HG03139 (cell line): ENCODE results near the gene ASTL.

Source experiments
- ATAC-seq: cut with Tn5 transposase; IDR thresholded peaks from one replicate; pipeline ENCODE4 v1.9.1; 2021; ENCODE audit not compliant: unreplicated experiment

The ASTL gene

GRCh38 chr2:96131152-96131812 lies 7.0 kb downstream of the ASTL start:
- no peak for ATAC-seq

- no peak for ATAC-seq
These were observed 7.8 kb downstream of the ASTL start for GRCh38 chr2:96130483-96130882.

GRCh38 chr2:96129528-96130120 lies 8.7 kb downstream of the ASTL start:
- no peak for ATAC-seq

- ATAC-seq = no peak
These were observed 9.8 kb downstream of the ASTL start for GRCh38 chr2:96128456-96128855.

- no peak for ATAC-seq
These were observed 13.7 kb downstream of the ASTL start for GRCh38 chr2:96124406-96125265.

GRCh38 chr2:96123936-96124335 lies 14.4 kb downstream of the ASTL start:
- ATAC-seq = no peak

- no peak for ATAC-seq
These were observed 15.0 kb downstream of the ASTL start for GRCh38 chr2:96123290-96123689.

GRCh38 chr2:96122391-96122790 lies 15.9 kb downstream of the ASTL start:
- ATAC-seq = no peak

- no peak for ATAC-seq
These were observed 16.9 kb downstream of the ASTL start for GRCh38 chr2:96121414-96121813.

GRCh38 chr2:96120991-96121390 lies 17.3 kb downstream of the ASTL start:
- ATAC-seq = no peak

GRCh38 chr2:96120091-96120720 lies 18.1 kb downstream of the ASTL start:
- no peak for ATAC-seq

GRCh38 chr2:96119389-96119751 lies 18.9 kb downstream of the ASTL start:
- no peak for ATAC-seq

GRCh38 chr2:96118698-96119388 lies 19.5 kb downstream of the ASTL start:
- ATAC-seq = no peak

- no peak for ATAC-seq
These were observed 20.4 kb downstream of the ASTL start for GRCh38 chr2:96117701-96118588.

- peak; percentile 43 for ATAC-seq
These were observed 21.3 kb downstream of the ASTL start for GRCh38 chr2:96116879-96117533.

- ATAC-seq = peak; percentile 45
These were observed 21.9 kb downstream of the ASTL start, which contains the start of gene ADRA2B for GRCh38 chr2:96116424-96116878. ADRA2B (minus strand) TSS chr2:96116571; CDS start chr2:96116149, 422 bp downstream.

- ATAC-seq = no peak
These were observed 22.5 kb downstream of the ASTL start for GRCh38 chr2:96115631-96116423.

GRCh38 chr2:96114903-96115581 lies 23.3 kb downstream of the ASTL start:
- ATAC-seq = no peak
